ENCODE data around the gene RPAP2. TPM values are rescaled to one million over a fixed set of nuclear protein-coding genes. Genes with fewer than 3 reads are reported as not detected.
A peak's percentile ranks its signal among the peaks of the same experiment; 100 is the strongest.
"Not testable (repeated sequence)": the region's sequence is repeated elsewhere in the genome, so short reads cannot be mapped to it uniquely, and the experiment has no call there.

The RPAP2 gene
- total RNA-seq, 1 experiment from 2014 or later = 19.8 TPM

- DNase-seq (ENCODE audit: low spot score); CTCF ChIA-PET; H3K27ac Mint-ChIP-seq; H3K4me3 Mint-ChIP-seq; H3K27me3 Mint-ChIP-seq (ENCODE audit: low read depth); H3K9me3 Mint-ChIP-seq; POLR2A ChIA-PET; H3K4me1 Mint-ChIP-seq; ATAC-seq: not testable (repeated sequence)
- peaks cover 59% of the 10 kb centered on the region for H3K36me3 Mint-ChIP-seq
These were observed 17.4 kb upstream of the RPAP2 start for GRCh38 chr1:92281411-92281810.

- H3K36me3 Mint-ChIP-seq = peaks cover 54% of the 10 kb centered on the region
- CTCF ChIA-PET = interaction anchor here (0.5 to 1.5 kb wide), 22 partner anchors 9 to 737 kb away, joined by 3 to 40 read pairs (median 4); no protein-coding TSS in a partner anchor
- H3K4me1 Mint-ChIP-seq = peaks cover 2% of the 10 kb centered on the region; the same call in 1 of the 2 replicates
- no peak overlapping the region; the same call in 1 of the 2 replicates for H3K27ac Mint-ChIP-seq
- ATAC-seq (peak; percentile 75), DNase-seq (ENCODE audit: low spot score) (no peak)
- peaks cover 4% of the 10 kb centered on the region for H3K9me3 Mint-ChIP-seq
- H3K27me3 Mint-ChIP-seq (ENCODE audit: low read depth) = no peaks in the 10 kb centered on the region
- POLR2A ChIA-PET = interaction anchor here (0.5 kb wide), 2 partner anchors 198 to 520 kb away, joined by 3 to 4 read pairs; no protein-coding TSS in a partner anchor
- TF ChIP-seq CTCF (IDR thresholded peaks at IDR 0.05) = 0 out of 2 replicates have a peak, but pooled peaks have one; percentile 21
- no peak for TF ChIP-seq FOXK1 (CRISPR knock-in tag; IDR thresholded peaks at IDR 0.05)
- no peak for TF ChIP-seq TCF7 (CRISPR knock-in tag; IDR thresholded peaks at IDR 0.05; ENCODE audit: low read depth)
- TF ChIP-seq TEAD4 (CRISPR knock-in tag; IDR thresholded peaks at IDR 0.05) = no peak
- H3K4me3 Mint-ChIP-seq = no peak overlapping the region
These were observed 7.4 kb upstream of the RPAP2 start for GRCh38 chr1:92291372-92291999.

- ATAC-seq = no peak
These were observed 666 bp upstream of the RPAP2 start for GRCh38 chr1:92298213-92298572.

GRCh38 chr1:92299477-92300150 lies 755 bp downstream of the RPAP2 start:
- Mint-ChIP-seq H3K27ac (peak overlapping the region; percentile 75), H3K4me1 (peaks cover 13% of the 10 kb centered on the region), H3K36me3 (peaks cover 40% of the 10 kb centered on the region), H3K27me3 (ENCODE audit: low read depth) (no peaks in the 10 kb centered on the region), H3K9me3 (peaks cover 2% of the 10 kb centered on the region; the same call in 1 of the 2 replicates), H3K4me3 (peak overlapping the region; percentile 95)
- POLR2A ChIA-PET = interaction anchor here (1.0 to 1.1 kb wide), 2 partner anchors 8 to 17 kb away, joined by 3 to 4 read pairs; no protein-coding TSS in a partner anchor
- ATAC-seq = peak; percentile 6
- CTCF ChIA-PET = interaction anchor here (0.6 to 1.7 kb wide), 3 partner anchors 8 to 32 kb away, joined by 3 to 5 read pairs (median 3); no protein-coding TSS in a partner anchor
- no peak for DNase-seq (ENCODE audit: low spot score)
- TF ChIP-seq AR (CRISPR knock-in tag; IDR thresholded peaks at IDR 0.05) (no peak), SOX15 (CRISPR knock-in tag; IDR thresholded peaks at IDR 0.05) (no peak), ZNF671 (CRISPR knock-in tag; IDR thresholded peaks at IDR 0.05) (no peak), JUN (CRISPR knock-in tag; IDR thresholded peaks at IDR 0.05) (no peak), CREM (CRISPR knock-in tag; IDR thresholded peaks at IDR 0.05) (no peak), ZBTB43 (CRISPR knock-in tag; IDR thresholded peaks at IDR 0.05) (no peak)

More at GRCh38 chr1:92298213-92298572, 666 bp upstream of the RPAP2 start:
- DNase-seq (ENCODE audit: low spot score) = no peak
- Mint-ChIP-seq H3K4me3 (peak overlapping the region; percentile 95), H3K9me3 (peaks cover 4% of the 10 kb centered on the region), H3K36me3 (peaks cover 40% of the 10 kb centered on the region), H3K27ac (peak overlapping the region; percentile 98), H3K4me1 (peaks cover 13% of the 10 kb centered on the region), H3K27me3 (ENCODE audit: low read depth) (no peaks in the 10 kb centered on the region)
- no peak for TF ChIP-seq CREB1 (CRISPR knock-in tag; IDR thresholded peaks at IDR 0.05)
- no peak for TF ChIP-seq E2F4 (CRISPR knock-in tag; IDR thresholded peaks at IDR 0.05; ENCODE audit: borderline replicate concordance, low read depth)
- TF ChIP-seq IRF2 (CRISPR knock-in tag; IDR thresholded peaks at IDR 0.05; ENCODE audit: borderline replicate concordance, low read depth) = no peak
- no peak for TF ChIP-seq TCF7 (CRISPR knock-in tag; IDR thresholded peaks at IDR 0.05; ENCODE audit: low read depth)
- TF ChIP-seq SMAD4 (CRISPR knock-in tag; IDR thresholded peaks at IDR 0.05) = no peak
- TF ChIP-seq PREB (CRISPR knock-in tag; IDR thresholded peaks at IDR 0.05; ENCODE audit: borderline replicate concordance) = no peak
- no peak for TF ChIP-seq CBFB (CRISPR knock-in tag; IDR thresholded peaks at IDR 0.05; ENCODE audit: low read depth)
- ChIA-PET POLR2A (interaction anchor here (0.8 to 1.1 kb wide), 2 partner anchors 19 to 218 kb away, joined by 3 to 4 read pairs; partner anchors contain the start of gene BTBD8), CTCF (interaction anchor here (0.5 to 1.0 kb wide), 2 partner anchors 188 to 292 kb away, joined by 3 to 4 read pairs; partner anchors contain the start of gene GFI1)

All from WTC11 (cell line).